ENCODE data around the gene NGFR.

Gene NGFR

GRCh38 chr17:49555495-49556222 lies 60.6 kb downstream of the NGFR start:
- H2AFZ ChIP-seq (ENCODE audit: low read length, unreplicated experiment) = no peak overlapping the region
- H3K36me3 ChIP-seq (ENCODE audit: insufficient read depth, low read length) = no peaks in the 10 kb centered on the region
- H3K4me1 ChIP-seq (ENCODE audit: control insufficient read depth, insufficient read depth, low read length, unreplicated experiment) = no peaks in the 10 kb centered on the region
- H3K79me2 ChIP-seq (ENCODE audit: control insufficient read depth, insufficient read depth, low read length, unreplicated experiment) = no peaks in the 10 kb centered on the region
- H3K27ac ChIP-seq (ENCODE audit: low read depth, low read length) = no peak overlapping the region
- no peaks in the 10 kb centered on the region for H3K27me3 ChIP-seq (ENCODE audit: insufficient read depth, low read length)
- H3K4me3 ChIP-seq (ENCODE audit: low read depth, low read length) = no peak overlapping the region

- Histone ChIP-seq H3K79me2 (ENCODE audit: control insufficient read depth, insufficient read depth, low read length, unreplicated experiment) (no peaks in the 10 kb centered on the region), H3K27ac (ENCODE audit: low read depth, low read length) (no peak overlapping the region), H3K36me3 (ENCODE audit: insufficient read depth, low read length) (no peaks in the 10 kb centered on the region), H3K4me1 (ENCODE audit: control insufficient read depth, insufficient read depth, low read length, unreplicated experiment) (no peaks in the 10 kb centered on the region), H3K4me3 (ENCODE audit: low read depth, low read length) (no peak overlapping the region), H3K27me3 (ENCODE audit: insufficient read depth, low read length) (no peaks in the 10 kb centered on the region), H2AFZ (ENCODE audit: low read length, unreplicated experiment) (no peak overlapping the region)
Measured at GRCh38 chr17:49556223-49556943, 61.3 kb downstream of the NGFR start.

- Histone ChIP-seq H3K79me2 (ENCODE audit: control insufficient read depth, insufficient read depth, low read length, unreplicated experiment) (no peaks in the 10 kb centered on the region), H3K4me3 (ENCODE audit: low read depth, low read length) (no peak overlapping the region), H3K27me3 (ENCODE audit: insufficient read depth, low read length) (no peaks in the 10 kb centered on the region), H3K36me3 (ENCODE audit: insufficient read depth, low read length) (no peaks in the 10 kb centered on the region), H3K27ac (ENCODE audit: low read depth, low read length) (no peak overlapping the region), H2AFZ (ENCODE audit: low read length, unreplicated experiment) (no peak overlapping the region), H3K4me1 (ENCODE audit: control insufficient read depth, insufficient read depth, low read length, unreplicated experiment) (no peaks in the 10 kb centered on the region)
Measured at GRCh38 chr17:49557312-49558024, 62.4 kb downstream of the NGFR start.
